GM10266 (cell line): ENCODE results near the gene CLEC16A.

Source experiments
- DNase-seq: peaks from one replicate; pipeline ENCODE4 v3.0.0; 2012; ENCODE audit errors: extremely low spot score
- TF ChIP-seq, protein P1 (sequence below): IDR thresholded peaks from 2 replicates; pipeline ENCODE4 v1.5.1; 2012; ENCODE audit warnings: mild to moderate bottlenecking, low read depth; ENCODE audit not compliant: control insufficient read depth, insufficient read depth; ENCODE audit errors: missing control alignments

CLEC16A gene

DNA sequence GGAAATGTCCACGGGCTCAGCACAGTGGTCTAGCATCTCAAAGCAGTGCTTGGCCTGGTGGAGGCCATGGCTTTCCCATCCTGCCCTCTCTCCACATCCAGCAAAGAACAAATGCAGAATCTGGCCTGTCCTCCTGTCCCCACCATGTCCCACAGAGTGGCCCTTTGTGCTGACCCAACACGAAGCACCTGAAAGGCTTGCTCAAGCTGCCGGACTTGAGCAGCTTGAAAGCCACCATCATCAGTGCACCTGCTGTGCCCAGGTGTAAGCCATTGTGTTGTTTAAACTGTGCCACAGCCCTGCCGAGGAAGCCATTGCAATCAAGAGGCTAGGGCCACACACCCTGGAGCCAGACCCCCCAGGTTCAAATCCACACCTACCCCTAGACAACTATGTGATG lies 196.1 kb downstream of the CLEC16A start:
- TF ChIP-seq, protein P1, sequence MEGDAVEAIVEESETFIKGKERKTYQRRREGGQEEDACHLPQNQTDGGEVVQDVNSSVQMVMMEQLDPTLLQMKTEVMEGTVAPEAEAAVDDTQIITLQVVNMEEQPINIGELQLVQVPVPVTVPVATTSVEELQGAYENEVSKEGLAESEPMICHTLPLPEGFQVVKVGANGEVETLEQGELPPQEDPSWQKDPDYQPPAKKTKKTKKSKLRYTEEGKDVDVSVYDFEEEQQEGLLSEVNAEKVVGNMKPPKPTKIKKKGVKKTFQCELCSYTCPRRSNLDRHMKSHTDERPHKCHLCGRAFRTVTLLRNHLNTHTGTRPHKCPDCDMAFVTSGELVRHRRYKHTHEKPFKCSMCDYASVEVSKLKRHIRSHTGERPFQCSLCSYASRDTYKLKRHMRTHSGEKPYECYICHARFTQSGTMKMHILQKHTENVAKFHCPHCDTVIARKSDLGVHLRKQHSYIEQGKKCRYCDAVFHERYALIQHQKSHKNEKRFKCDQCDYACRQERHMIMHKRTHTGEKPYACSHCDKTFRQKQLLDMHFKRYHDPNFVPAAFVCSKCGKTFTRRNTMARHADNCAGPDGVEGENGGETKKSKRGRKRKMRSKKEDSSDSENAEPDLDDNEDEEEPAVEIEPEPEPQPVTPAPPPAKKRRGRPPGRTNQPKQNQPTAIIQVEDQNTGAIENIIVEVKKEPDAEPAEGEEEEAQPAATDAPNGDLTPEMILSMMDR: no peak
- no peak for DNase-seq

DNA sequence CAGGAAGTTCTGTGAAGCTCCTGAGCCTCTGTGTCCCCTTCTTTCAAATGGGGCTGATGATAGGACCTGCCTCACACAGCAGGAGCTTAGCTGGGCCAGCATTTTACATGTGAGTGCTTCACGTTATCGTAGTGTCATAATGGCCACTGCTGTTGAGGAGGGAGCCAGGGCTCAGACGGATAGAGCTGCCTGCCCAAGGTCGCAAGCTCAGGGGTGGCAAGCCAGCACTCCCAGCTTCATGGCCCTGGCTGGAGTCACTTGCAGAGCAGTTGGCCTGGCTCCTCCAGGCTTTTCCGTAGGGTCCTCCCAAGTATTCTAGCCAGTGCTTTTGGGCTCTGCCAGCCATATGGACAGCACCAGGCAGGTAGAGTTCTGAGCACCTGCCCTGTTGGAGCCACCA lies 196.5 kb downstream of the CLEC16A start:
- TF ChIP-seq, protein P1: no peak
- DNase-seq: no peak

DNA sequence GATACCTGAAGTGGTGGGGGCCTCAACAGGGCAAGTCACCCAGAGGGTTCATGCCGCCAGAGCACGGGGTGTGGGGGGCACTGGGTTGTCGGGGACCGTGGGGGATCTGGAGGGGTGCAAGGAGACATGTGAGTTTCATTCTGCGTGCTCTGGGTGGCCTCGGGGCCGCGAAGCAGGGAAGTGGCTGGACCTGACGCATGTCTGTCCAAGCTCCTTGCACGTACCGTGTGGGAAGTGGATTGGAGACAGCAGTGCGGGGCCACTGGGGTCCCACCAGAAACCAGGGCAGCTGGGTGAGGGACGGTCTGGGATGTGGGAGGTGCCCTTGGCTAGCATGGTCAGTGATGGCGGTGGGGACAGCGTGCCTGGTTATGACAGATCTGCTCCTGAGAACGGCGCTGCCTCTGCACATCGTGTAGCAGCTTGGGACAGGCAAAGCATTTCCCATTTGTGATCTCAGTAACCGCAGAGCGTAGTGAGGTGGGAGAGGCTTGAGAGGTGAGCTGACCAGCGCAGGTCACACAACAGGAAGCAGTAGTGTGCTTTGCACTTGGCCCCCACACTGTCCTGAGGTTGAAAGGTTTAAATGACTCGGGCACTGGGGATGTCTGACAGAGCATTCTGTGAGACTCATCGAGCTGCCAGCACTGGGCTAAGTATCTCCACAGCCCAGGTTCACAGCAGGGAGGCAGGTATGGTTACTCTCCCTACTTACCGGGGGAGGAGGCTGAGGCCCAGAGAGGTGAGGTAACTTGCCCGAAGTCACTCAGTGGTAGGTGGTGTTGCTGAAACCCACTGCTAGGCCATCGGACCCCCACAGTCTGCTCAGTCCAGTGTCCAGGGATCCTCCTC lies 197.3 kb downstream of the CLEC16A start:
- TF ChIP-seq, protein P1: no peak
- DNase-seq: no peak

DNA sequence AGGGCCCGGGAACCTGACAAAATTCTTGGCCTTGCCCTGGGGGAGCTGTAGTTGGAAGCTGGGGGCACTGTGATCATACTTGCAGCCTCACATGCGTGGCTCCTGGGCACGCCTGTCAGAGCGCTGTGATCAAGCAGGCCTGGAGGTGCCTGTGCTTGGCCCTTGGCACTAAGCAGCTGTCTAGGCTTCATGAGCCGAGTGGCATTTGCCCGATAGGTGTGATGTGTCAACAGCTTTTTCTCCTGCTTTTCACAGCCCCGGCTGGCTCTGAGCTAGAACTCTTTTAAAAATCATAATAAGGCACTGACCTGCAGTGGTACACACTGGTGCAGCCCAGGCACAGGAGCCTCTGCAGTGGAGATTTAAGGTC lies 197.9 kb downstream of the CLEC16A start:
- TF ChIP-seq, protein P1: no peak
- DNase-seq: no peak

DNA sequence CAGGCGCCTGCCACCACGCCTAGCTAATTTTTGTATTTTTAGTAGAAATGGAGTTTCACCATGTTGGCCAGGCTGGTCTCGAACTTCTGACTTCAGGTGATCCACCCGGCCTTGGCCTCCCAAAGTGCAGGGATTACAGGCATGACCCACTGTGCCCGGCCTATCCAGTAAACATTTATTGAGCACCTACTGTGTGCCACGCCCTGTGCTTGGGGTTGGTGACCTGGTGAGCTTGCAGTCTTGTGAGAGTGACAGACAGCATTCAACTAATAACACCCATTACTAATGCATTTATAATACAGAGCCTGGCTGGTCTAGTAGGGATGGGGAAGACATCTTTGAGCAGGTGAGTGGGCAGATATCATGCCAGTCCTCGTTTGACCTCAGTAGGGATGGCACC lies 198.6 kb downstream of the CLEC16A start:
- TF ChIP-seq, protein P1: no peak
- DNase-seq: no peak

DNA sequence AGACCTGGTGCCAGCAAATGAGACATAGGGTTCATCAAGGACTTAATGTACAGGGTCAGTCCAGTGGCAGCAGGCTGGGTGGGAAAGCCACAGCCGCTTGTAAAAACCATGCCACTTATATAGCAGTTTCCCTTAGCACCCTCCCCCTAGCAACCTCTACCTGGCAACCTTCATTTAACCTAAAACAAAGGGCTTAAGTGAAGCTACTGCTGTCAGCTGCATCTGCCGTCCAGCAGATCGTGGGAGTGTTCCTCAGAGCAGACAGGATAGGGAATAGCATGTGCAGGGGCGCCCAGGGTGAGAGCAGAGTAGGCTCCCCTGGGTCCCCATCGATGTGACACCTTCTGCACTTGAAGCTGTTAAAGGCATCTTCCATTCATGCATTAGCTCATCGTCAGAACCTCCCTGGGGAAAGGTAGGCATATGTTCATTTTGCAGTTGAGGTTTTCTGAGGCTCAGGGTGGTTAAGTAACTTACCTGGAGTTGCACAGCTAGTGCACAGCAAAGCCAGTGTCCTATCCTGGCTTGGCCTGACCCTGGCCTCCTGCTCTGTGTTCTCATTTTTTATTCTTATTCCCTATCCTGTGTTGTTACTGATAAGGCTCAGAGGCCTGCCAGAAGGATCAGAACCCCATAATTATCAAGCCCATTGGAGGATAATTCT lies 199.1 kb downstream of the CLEC16A start:
- DNase-seq: no peak
- TF ChIP-seq, protein P1: no peak

DNA sequence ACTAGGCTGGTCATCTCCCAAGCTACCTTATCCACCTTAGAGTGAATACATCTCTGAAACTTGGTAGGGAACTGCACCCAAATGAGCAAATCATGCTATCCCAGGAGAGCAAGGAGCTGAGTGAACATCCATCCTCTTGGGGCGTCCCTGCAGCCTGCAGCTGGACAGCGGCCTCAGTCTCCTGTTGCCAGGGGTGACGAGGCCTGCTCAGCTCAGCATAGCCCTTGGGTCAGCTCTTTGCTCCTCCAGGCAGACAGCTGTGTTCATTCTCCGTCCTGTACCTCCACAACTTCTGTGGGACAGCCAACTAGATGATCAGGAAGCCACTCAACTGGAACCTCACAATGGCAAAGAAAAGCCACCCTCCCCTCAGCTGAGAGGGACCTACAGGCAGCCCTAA lies 199.8 kb downstream of the CLEC16A start:
- no peak for DNase-seq
- TF ChIP-seq, protein P1: no peak
